ENCODE data around the gene MYO9A.
"Not testable (repeated sequence)": the region's sequence is repeated elsewhere in the genome, so short reads cannot be mapped to it uniquely, and the experiment has no call there.

Gene MYO9A

DNA sequence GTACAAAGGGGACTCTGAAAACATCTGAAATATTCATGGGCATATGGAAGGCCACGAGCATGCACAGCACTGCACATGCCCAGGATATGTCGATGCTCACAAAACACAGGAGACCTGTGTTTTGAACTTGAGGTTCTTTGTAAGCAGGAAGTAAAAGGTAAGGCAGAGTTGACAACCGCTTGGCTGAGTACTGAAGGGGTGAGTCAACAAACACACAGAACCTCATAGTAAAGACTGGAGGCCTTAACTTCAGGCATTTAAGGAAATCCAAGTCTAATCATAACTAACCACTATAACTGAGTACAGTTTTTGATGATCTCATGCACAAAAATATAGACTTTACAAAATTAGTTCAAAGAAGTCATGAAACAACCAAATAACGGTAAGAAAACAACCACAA is 80.6 kb downstream of the MYO9A start:
- DNase-seq, result no peak

GRCh38 chr15:72034859-72035650 is 82.9 kb downstream of the MYO9A start:
- no peak for DNase-seq

GRCh38 chr15:72034351-72034750 is 83.6 kb downstream of the MYO9A start:
- no peak for DNase-seq

GRCh38 chr15:72033711-72034110 is 84.2 kb downstream of the MYO9A start:
- DNase-seq, result no peak

GRCh38 chr15:72033285-72033684 is 84.7 kb downstream of the MYO9A start:
- no peak for DNase-seq

DNA sequence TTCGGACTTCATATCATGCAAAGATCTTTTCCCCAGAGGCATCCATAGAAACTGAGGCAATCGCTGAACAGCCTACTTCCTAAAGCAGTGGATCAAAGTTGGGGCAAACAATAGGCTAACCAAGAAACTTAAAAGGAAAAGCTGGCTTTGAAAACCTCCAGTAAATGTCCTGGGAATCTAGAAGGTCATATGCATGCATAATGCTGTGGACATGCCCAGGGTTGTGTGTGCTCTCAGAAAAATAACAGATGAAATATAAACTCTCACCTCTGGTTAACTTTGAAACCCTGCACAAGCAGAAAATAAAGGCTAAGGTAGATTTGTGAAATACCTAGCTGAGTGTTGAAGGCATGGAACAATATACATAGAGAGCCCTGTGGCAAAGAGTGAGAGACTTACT is 96.3 kb downstream of the MYO9A start:
- no peak for DNase-seq

GRCh38 chr15:72020799-72021198 is 97.2 kb downstream of the MYO9A start:
- no peak for DNase-seq

DNA sequence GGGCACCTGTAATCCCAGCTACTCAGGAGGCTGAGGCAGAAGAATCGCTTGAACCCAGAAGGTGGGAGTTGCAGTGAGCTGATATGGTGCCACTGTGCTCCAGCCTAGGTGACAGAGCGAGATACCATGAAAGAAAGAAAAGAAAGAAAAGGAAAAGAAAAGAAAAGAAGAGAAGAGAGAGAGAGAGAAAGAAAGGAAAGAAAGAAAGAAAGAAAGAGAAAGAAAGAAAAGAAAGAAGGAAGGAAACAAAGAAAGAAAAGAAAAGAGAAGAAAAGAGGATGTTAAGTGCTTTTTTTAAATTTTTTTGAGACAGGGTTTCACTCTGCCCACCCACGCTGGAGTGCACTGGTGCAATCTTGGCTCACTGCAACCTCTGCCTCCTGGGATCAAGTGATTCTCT is 103.4 kb downstream of the MYO9A start:
- DNase-seq, result not testable (repeated sequence)

- DNase-seq, result no peak
Observed at GRCh38 chr15:72013703-72014102, 104.2 kb downstream of the MYO9A start.

GRCh38 chr15:72011302-72011942 is 106.5 kb downstream of the MYO9A start:
- DNase-seq, result no peak

DNA sequence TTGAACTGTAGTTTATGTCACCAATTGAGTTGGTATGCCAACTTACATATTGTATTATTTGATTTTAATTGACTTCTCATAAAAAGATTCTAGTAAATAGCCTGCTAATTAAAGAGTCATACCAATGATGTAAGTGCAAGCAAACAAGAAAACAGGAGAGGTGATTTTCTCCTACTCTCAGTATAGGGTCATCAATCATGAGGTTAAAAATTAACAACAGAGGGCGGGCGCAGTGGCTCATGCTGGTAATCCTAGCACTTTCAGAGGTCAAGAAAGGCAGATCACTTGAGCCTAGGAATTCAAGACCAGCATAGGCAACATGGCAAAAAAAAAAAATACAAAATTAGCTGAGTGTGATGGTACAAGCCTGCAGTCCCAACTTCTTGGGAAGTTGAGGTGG is 108.7 kb downstream of the MYO9A start:
- no peak for DNase-seq

DNA sequence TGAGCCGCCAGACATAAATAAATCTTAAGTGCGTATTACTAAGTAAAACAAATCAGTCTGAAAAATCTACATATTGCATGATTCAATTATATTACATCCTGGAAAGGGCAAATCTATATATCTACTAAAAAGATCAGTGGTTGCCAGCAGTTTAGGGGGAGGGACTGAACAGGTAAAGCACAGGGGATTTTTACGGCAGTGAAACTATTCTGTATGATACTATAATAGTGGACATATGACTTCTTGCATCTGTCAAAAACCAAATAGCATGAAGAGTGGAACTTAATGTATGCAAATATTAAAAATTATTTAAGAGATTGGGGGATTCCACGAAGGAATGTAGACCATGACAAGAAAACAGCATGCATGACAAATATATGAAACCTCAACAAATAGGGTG is 111.6 kb downstream of the MYO9A start:
- DNase-seq, result no peak

DNA sequence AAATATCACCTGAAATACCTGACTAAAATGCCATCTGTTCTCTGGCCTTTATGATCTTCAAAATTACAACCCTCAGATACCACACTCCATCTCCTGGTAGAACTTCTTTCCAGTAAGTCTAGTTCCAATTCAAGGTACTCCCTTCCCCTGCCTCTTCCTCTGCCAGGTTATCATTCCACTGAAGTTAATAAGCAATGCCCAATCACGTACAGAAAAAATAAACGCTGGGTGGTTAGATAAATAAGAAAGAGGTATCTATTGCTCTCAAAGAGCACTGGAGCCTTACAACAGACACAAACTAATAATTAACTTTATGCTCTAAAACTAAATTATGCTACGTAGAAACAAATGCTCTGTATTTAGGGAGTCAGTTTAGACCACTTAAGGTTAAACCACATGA is 112.5 kb downstream of the MYO9A start:
- DNase-seq, result no peak

DNA sequence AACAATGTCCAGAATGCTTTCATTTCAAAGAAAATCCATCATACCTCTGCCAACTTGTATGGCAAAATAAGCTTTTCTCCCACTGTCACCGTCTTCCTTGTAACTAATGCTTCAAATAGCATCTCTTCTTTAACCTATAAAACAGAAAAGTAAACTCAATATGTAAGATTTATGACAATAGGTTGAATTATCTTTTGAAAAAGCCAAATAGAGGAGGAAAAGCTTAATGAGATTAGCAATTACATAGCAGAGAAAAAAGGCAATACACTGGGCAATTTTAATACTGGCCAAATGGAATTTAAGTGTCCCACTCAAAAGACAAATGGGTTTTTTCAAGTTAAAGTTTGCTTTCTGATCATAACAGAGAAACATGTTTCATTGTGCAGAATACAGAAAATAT is 118.1 kb downstream of the MYO9A start:
- DNase-seq, result no peak

DNA sequence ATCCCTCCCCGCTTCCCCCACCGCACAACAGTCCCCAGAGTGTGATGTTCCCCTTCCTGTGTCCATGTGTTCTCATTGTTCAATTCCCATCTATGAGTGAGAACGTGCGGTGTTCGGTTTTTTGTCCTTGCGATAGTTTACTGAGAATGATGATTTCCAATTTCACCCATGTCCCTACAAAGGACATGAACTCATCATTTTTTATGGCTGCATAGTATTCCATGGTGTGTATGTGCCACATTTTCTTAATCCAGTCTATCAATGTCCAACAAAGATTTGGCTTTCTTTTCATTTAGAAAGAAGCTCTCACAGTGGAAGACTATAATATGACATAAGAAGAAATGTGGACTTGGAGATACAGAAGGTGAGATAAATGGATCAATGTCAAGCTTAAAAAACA is 119.2 kb downstream of the MYO9A start:
- DNase-seq, result not testable (repeated sequence)

DNA sequence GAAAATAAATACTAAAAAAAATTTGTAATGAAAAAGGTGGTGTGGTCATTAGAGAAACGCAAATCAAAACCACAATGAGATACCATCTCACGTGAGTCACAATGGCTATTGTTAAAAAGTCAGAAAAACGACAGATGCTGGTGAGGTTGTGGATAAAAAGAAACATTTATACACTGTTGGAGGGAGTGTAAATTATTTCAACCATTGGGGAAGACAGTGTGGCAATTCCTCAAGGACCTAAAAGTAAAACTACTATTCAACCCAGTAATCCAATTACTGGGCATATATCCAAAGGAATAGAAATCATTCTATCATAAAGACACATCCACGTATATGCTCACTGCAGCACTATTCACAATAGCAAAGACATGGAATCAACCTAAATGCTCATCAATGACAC is 120.3 kb downstream of the MYO9A start:
- DNase-seq, result no peak

DNA sequence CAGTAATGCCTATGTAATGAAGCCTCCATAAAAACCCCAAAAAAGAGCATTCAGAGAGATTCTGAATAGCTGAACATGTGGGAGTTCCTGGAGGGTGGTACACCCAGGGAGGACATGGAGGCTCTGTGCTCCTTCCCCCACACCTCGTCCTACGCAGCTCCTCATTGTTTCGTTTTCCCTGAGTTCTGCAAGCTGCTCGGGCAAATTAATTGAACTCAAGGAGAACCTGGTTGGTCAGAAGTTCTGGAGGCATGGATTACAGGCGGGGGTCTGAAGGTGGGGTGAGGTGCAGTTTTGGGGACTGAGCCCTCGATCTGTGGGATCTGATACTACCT is 142.2 kb downstream of the MYO9A start:
- no peak for DNase-seq

GRCh38 chr15:71974211-71974610 is 143.7 kb downstream of the MYO9A start:
- DNase-seq, result no peak

GRCh38 chr15:71973366-71973765 is 144.6 kb downstream of the MYO9A start:
- no peak for DNase-seq

DNA sequence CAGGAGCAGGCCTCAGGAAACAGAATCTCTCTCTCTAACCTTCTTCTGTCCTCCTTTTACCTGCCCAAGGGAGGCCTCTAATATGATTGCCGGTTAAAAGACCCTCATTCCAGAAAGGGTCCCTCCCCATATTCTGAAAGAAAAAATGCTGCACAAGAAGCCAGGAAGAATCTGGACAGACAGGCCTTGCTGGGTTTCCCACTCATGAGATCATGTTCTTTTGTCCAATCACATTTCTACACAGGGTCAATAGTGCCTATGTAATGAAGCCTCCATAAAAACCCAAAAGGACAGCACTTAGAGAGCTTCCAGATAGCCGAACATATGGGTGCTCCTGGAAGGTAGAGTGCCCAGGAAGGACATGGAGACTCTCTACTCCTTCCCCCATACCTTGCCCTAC is 146.0 kb downstream of the MYO9A start:
- no peak for DNase-seq

GRCh38 chr15:71970435-71970834 is 147.5 kb downstream of the MYO9A start:
- no peak for DNase-seq

- DNase-seq, result no peak
Observed at GRCh38 chr15:71962537-71962936, 155.4 kb downstream of the MYO9A start.

DNA sequence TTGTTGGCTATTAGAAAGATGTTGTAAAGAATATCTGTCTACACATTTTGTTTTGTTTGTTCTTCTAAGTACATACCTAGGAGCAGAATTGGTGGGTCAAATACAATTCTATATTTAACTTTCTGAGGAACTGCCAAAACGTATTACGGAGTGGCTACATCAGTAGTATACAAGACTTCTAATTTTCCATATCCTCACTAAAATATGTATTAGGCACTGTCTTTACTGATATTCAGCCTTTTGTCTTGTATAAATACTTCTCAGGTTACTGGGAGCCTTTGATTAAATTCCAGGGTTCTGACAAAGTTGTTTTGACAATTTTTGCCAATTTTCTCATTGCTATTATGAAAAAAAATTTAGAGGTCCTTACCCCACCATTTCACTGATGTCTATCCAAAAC is 160.9 kb downstream of the MYO9A start:
- no peak for DNase-seq

GRCh38 chr15:71951134-71951533 is 166.8 kb downstream of the MYO9A start:
- no peak for DNase-seq

DNA sequence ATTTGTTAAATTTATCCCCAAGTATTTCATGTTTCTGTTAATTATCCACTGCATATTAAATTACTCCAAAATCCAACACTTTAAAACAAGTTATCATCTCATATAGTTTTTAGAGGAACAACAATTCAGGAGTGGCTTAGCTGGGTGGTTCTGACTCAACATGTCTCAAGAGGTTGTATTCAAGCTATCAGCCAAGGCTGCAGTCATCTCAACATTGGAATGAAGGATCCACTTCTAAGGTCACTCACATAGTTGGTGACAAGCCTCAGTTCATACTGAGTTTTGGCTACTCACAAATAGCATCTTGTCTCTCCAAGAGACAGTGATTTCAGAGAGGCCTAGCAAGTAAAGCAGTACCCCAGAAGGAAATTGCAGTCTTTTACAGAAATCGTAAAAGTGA is 172.9 kb downstream of the MYO9A start:
- no peak for DNase-seq

All from C1 segment of cervical spinal cord (tissue), 14 donors.